Spinal cord (tissue), 10 donors: ENCODE data around the gene NET1. TPM values are rescaled to one million over a fixed set of nuclear protein-coding genes. Genes with fewer than 3 reads are reported as not detected.

Experiments
- DNase-seq, 6 donors: peaks; one replicate each; pipeline versions ENCODE4 v3.0.0 to v3.0.0-alpha.2; 2013 to 2015; ENCODE audit warnings: low spot score in 6 of 6, low read depth in 4 of 6
- H3K27ac ChIP-seq: one replicate; pipeline ENCODE4 v1.5.1; 2013; ENCODE audit warnings: low read depth, low read length, control low read depth
- H3K27me3 ChIP-seq: one replicate; pipeline ENCODE4 v1.6.1; 2013; ENCODE audit warnings: low read length; ENCODE audit not compliant: control insufficient read depth, insufficient read depth
- H3K36me3 ChIP-seq: one replicate; pipeline ENCODE4 v1.6.1; 2013; ENCODE audit warnings: low read length; ENCODE audit not compliant: control insufficient read depth, insufficient read depth
- H3K4me1 ChIP-seq: one replicate; pipeline ENCODE4 v1.6.1; 2013; ENCODE audit warnings: low read length; ENCODE audit not compliant: control insufficient read depth, insufficient read depth
- H3K4me3 ChIP-seq: one replicate; pipeline ENCODE4 v1.5.1; 2013; ENCODE audit warnings: low read depth, low read length, control low read depth
- H3K9me3 ChIP-seq: one replicate; pipeline ENCODE4 v1.6.1; 2013; ENCODE audit warnings: low read length; ENCODE audit not compliant: control insufficient read depth, insufficient read depth
- WGBS: methylation state at CpG from one replicate; pipeline ENCODE4 v1.1.5; 2013; ENCODE audit warnings: missing lambda C conversion rate; ENCODE audit not compliant: insufficient coverage; 5-methylcytosine and 5-hydroxymethylcytosine counted together
- polyA plus RNA-seq, 2 donors: library from polyadenylated mRNA; unstranded; fragments of 120-200 nt; gene quantifications; one replicate each; pipeline ENCODE4 v1.2.1, GENCODE V29; 2013; ENCODE audit not compliant: insufficient read length in 2 of 2
- total RNA-seq, 2 donors: library from RNA; depleted of rRNA in 1 of 2; stranded (reverse); fragments of 120-200 nt in 1 of 2; fragments of >200 nt in 1 of 2; gene quantifications; one replicate each; pipeline versions ENCODE4 v1.2.3 to v1.2.4, GENCODE V29; 2013 to 2014
- donor health status: healthy.

The NET1 gene
- total and polyA plus RNA-seq, 4 donors = 32.4 to 190 (median 77.8) TPM

- 86% methylated on average over 26 of the region's 27 CpGs for WGBS
- DNase-seq = no peak
- no peak overlapping the region for H3K4me3 ChIP-seq
Measured at GRCh38 chr10:5488272-5489161, 76.2 kb downstream of the NET1 start.

DNA sequence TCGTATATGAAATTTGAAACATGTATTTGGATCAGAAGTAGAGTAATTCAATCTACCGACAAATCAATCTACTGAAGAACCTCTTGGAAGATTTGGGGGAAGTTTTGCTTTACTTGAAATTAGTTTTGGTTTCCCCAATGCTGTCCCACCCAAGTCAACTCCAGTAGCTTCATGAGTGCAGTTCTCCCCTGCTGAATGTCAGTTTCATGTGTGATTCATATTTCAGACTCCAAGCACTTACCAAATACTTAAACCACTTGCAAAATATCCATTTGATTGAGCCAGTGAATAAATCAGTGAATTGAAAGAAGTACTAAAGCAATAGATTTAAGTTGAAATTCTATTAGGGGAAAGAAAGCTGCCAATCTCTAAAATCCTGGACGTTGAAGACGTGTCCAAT is 77.7 kb downstream of the NET1 start:
- no peak overlapping the region for H3K27ac ChIP-seq
- no peak for DNase-seq
- peaks cover 3% of the 10 kb centered on the region for H3K27me3 ChIP-seq
- 83% methylated on average over 1 of the region's 4 CpGs for WGBS
- H3K4me3 ChIP-seq = no peak overlapping the region
- no peaks in the 10 kb centered on the region for H3K4me1 ChIP-seq
- no peaks in the 10 kb centered on the region for H3K9me3 ChIP-seq
- no peaks in the 10 kb centered on the region for H3K36me3 ChIP-seq

More at GRCh38 chr10:5488272-5489161, 76.2 kb downstream of the NET1 start:
- no peaks in the 10 kb centered on the region for H3K36me3 ChIP-seq
- no peaks in the 10 kb centered on the region for H3K9me3 ChIP-seq
- H3K27me3 ChIP-seq = peaks cover 3% of the 10 kb centered on the region
- H3K4me1 ChIP-seq = no peaks in the 10 kb centered on the region
- H3K27ac ChIP-seq = no peak overlapping the region

GRCh38 chr10:5490698-5491464 is 78.5 kb downstream of the NET1 start:
- H3K4me3 ChIP-seq = no peak overlapping the region
- no peaks in the 10 kb centered on the region for H3K9me3 ChIP-seq
- no peaks in the 10 kb centered on the region for H3K4me1 ChIP-seq
- peaks cover 3% of the 10 kb centered on the region for H3K27me3 ChIP-seq
- WGBS = 93% methylated on average over 10 of the region's 10 CpGs
- DNase-seq = no peak
- H3K27ac ChIP-seq = no peak overlapping the region
- H3K36me3 ChIP-seq = no peaks in the 10 kb centered on the region

- Histone ChIP-seq H3K9me3 (no peaks in the 10 kb centered on the region), H3K36me3 (no peaks in the 10 kb centered on the region), H3K4me1 (no peaks in the 10 kb centered on the region), H3K27me3 (no peaks in the 10 kb centered on the region), H3K27ac (no peak overlapping the region), H3K4me3 (no peak overlapping the region)
- WGBS = 85% methylated on average over 7 of the region's 7 CpGs
- no peak for DNase-seq
Measured at GRCh38 chr10:5491477-5491876, 79.1 kb downstream of the NET1 start.

DNA sequence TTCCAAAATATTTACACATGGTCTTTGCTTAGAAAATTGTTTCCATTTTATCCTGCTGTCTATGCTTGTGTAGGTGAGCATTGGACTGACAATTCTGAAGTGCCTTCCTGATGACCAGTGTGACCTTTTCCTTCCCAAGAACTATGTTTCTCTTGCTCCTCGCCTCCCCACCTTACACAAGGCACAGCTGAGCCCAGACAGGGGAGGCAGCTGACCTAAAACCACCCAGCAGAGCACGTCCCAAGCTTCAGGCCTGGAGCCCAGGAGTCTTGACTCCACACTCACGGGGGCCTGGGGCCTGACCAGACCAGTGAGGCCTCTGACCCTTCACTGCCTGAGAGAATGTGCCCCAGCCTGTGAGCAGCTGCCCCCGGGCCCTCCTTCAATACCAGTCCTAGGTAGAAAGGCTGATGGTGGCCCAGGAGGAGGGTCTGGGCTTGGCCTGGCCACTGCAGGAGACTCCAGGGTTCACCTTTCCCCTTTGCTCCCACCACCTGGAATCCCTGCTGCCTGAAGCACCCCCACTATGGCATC is 80.0 kb downstream of the NET1 start:
- no peaks in the 10 kb centered on the region for H3K36me3 ChIP-seq
- H3K4me1 ChIP-seq = no peaks in the 10 kb centered on the region
- DNase-seq = no peak
- H3K27ac ChIP-seq = no peak overlapping the region
- no peak overlapping the region for H3K4me3 ChIP-seq
- no peaks in the 10 kb centered on the region for H3K27me3 ChIP-seq
- 93% methylated on average over 4 of the region's 4 CpGs for WGBS
- no peaks in the 10 kb centered on the region for H3K9me3 ChIP-seq

DNA sequence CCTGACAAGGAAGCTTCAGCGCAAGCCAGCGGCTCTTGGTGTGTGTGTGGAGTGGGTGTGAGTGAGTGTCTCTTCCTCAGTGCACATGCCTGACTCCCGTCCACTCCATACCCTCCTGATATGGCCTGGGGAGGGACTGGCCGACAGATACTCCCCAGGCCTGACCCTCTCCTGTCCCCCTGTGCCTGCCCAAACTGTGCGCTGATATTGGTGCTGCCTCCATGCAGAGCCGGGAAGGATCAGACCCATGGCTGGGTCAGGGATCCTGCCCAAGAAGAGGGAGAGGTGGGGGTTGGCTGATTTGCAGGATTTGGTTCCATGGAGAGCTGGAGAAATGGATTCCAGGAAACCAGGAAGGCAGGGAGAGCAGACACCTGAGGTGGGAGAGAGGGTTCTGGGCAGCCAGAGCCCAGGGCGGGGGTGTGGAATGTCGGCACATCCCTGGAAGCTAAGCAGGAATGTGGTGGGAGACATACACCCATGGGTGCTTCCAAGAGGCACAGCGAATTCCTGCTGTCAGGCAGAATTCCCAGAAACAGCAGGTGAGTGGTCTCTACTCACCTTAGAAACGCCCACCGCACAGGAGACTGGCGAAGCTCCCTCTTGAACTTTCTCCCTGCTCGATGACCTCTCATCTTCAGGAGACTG is 80.7 kb downstream of the NET1 start:
- 85% methylated on average over 9 of the region's 13 CpGs for WGBS
- Histone ChIP-seq H3K4me1 (no peaks in the 10 kb centered on the region), H3K27me3 (no peaks in the 10 kb centered on the region), H3K36me3 (no peaks in the 10 kb centered on the region), H3K27ac (no peak overlapping the region), H3K9me3 (no peaks in the 10 kb centered on the region), H3K4me3 (no peak overlapping the region)
- DNase-seq = no peak

GRCh38 chr10:5493691-5494090 is 81.3 kb downstream of the NET1 start:
- 63% methylated on average over 3 of the region's 3 CpGs for WGBS

GRCh38 chr10:5494611-5495010 is 82.3 kb downstream of the NET1 start:
- WGBS = 75% methylated on average over 6 of the region's 8 CpGs
- DNase-seq = no peak
- Histone ChIP-seq H3K27me3 (no peaks in the 10 kb centered on the region), H3K9me3 (no peaks in the 10 kb centered on the region), H3K27ac (no peak overlapping the region), H3K4me3 (no peak overlapping the region), H3K4me1 (no peaks in the 10 kb centered on the region), H3K36me3 (no peaks in the 10 kb centered on the region)

More at GRCh38 chr10:5493691-5494090, 81.3 kb downstream of the NET1 start:
- H3K4me1 ChIP-seq = no peaks in the 10 kb centered on the region
- H3K4me3 ChIP-seq = no peak overlapping the region
- H3K27me3 ChIP-seq = no peaks in the 10 kb centered on the region
- no peak overlapping the region for H3K27ac ChIP-seq
- no peaks in the 10 kb centered on the region for H3K9me3 ChIP-seq
- H3K36me3 ChIP-seq = no peaks in the 10 kb centered on the region
- DNase-seq = no peak
